Endodermal cell (in vitro differentiated cells): ENCODE measurements around the gene KRT83. TPM values are rescaled to one million over a fixed set of nuclear protein-coding genes. Genes with fewer than 3 reads are reported as not detected.

Experiments used
- DNase-seq: peaks from one replicate; pipeline ENCODE4 v3.0.0-alpha.2; 2017
- H3K27ac ChIP-seq: 2 replicates; pipeline ENCODE4 v1.5.1; 2013; ENCODE audit warnings: mild to moderate bottlenecking, low read depth, low read length, moderate library complexity
- H3K27me3 ChIP-seq: 2 replicates; pipeline ENCODE4 v1.6.1; 2013; ENCODE audit warnings: mild to moderate bottlenecking, low read length, moderate library complexity; ENCODE audit not compliant: insufficient read depth, control insufficient read depth, poor library complexity, severe bottlenecking
- H3K36me3 ChIP-seq: 2 replicates; pipeline ENCODE4 v1.7.0; 2013; ENCODE audit warnings: mild to moderate bottlenecking, low read length, moderate library complexity; ENCODE audit not compliant: control insufficient read depth, insufficient read depth
- H3K4me1 ChIP-seq: one replicate; pipeline ENCODE4 v1.7.0; 2013; ENCODE audit warnings: low read length; ENCODE audit not compliant: control insufficient read depth, insufficient read depth
- H3K4me3 ChIP-seq: 2 replicates; pipeline ENCODE4 v1.5.1; 2013; ENCODE audit warnings: mild to moderate bottlenecking, low read length, moderate library complexity
- H3K9ac ChIP-seq: 2 replicates; pipeline ENCODE4 v1.6.1; 2013; ENCODE audit warnings: mild to moderate bottlenecking, low read length, moderate library complexity; ENCODE audit not compliant: poor library complexity, severe bottlenecking; ENCODE audit errors: extremely low read depth
- H3K9me3 ChIP-seq: 2 replicates; pipeline ENCODE4 v1.6.1; 2013; ENCODE audit warnings: mild to moderate bottlenecking, low read length, moderate library complexity; ENCODE audit not compliant: control insufficient read depth
- H3K27ac Mint-ChIP-seq: 2 replicates; pipeline ENCODE4 v1.8.0; 2020; ENCODE audit warnings: mixed read lengths
- H3K27me3 Mint-ChIP-seq: 2 replicates; pipeline ENCODE4 v1.8.0; 2021; ENCODE audit warnings: mild to moderate bottlenecking, mixed read lengths; ENCODE audit not compliant: insufficient read depth
- H3K36me3 Mint-ChIP-seq: 2 replicates; pipeline ENCODE4 v1.8.0; 2020; ENCODE audit warnings: low read depth, mixed read lengths
- H3K4me1 Mint-ChIP-seq: 2 replicates; pipeline ENCODE4 v1.8.0; 2020; ENCODE audit warnings: mixed read lengths
- H3K4me3 Mint-ChIP-seq: 2 replicates; pipeline ENCODE4 v1.8.0; 2020; ENCODE audit warnings: mild to moderate bottlenecking, moderate library complexity, mixed read lengths
- H3K9me3 Mint-ChIP-seq: 2 replicates; pipeline ENCODE4 v1.8.0; 2020; ENCODE audit warnings: mild to moderate bottlenecking, mixed read lengths
- WGBS, 2 experiments: methylation state at CpG; one replicate each; pipeline versions ENCODE4 v1.1.5 to v1.1.7; 2013; ENCODE audit warnings: missing lambda C conversion rate in 2 of 2, mixed read lengths in 1 of 2; ENCODE audit not compliant: insufficient coverage in 1 of 2, insufficient read length in 1 of 2; 5-methylcytosine and 5-hydroxymethylcytosine counted together
- total RNA-seq, 2 donors: library from RNA; stranded (reverse); fragmentation: NEBNext Ultra II Directional in 1 of 2; extraction: Animal tissue kit (Norgen Biotek cat#: 25700) in 1 of 2; gene quantifications; 2 replicates in 1 of 2; 3 replicates in 1 of 2; pipeline ENCODE4 v1.2.1, GENCODE V29; 2021
- TF ChIP-seq, protein P1 (sequence below): fragments of 200-600 bp; sonication (generic); conservative IDR thresholded peaks from 2 replicates; pipeline ENCODE4 v1.5.0; 2021; ENCODE audit warnings: antibody characterized with exemption, mild to moderate bottlenecking

KRT83 gene
- total RNA-seq, 2 donors from 2014 or later: not detected

DNA sequence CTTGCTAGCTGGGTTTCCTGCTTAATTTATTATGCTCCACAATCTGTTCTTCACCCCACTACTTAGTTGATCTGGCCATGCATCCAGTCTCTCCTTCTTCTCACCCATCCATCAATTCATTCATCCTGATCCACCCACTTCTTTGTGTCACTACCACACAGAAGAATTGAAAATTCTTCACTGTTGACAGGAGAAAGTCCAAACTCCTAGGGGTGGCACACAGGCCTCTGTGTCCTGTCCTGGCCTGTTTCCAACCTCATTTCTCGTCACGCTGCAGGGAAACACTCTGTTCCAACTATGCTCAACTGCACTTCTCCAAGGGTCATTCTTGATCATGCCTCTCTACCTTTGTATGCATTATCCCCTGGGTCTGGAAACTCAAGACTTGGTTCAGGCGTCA is 10.6 kb upstream of the KRT83 start:
- no peaks in the 10 kb centered on the region for H3K4me1 ChIP-seq
- H3K36me3 ChIP-seq: no peaks in the 10 kb centered on the region
- peaks cover 7% of the 10 kb centered on the region for H3K4me1 Mint-ChIP-seq
- no peak for DNase-seq
- no peak overlapping the region for H3K9ac ChIP-seq
- H3K27ac Mint-ChIP-seq: no peak overlapping the region
- H3K36me3 Mint-ChIP-seq: no peaks in the 10 kb centered on the region
- H3K27me3 Mint-ChIP-seq: peaks cover 5% of the 10 kb centered on the region
- no peak overlapping the region for H3K4me3 ChIP-seq
- H3K27me3 ChIP-seq: no peaks in the 10 kb centered on the region
- H3K9me3 Mint-ChIP-seq: no peaks in the 10 kb centered on the region
- no peak overlapping the region for H3K4me3 Mint-ChIP-seq
- no peaks in the 10 kb centered on the region for H3K9me3 ChIP-seq
- TF ChIP-seq, protein P1, sequence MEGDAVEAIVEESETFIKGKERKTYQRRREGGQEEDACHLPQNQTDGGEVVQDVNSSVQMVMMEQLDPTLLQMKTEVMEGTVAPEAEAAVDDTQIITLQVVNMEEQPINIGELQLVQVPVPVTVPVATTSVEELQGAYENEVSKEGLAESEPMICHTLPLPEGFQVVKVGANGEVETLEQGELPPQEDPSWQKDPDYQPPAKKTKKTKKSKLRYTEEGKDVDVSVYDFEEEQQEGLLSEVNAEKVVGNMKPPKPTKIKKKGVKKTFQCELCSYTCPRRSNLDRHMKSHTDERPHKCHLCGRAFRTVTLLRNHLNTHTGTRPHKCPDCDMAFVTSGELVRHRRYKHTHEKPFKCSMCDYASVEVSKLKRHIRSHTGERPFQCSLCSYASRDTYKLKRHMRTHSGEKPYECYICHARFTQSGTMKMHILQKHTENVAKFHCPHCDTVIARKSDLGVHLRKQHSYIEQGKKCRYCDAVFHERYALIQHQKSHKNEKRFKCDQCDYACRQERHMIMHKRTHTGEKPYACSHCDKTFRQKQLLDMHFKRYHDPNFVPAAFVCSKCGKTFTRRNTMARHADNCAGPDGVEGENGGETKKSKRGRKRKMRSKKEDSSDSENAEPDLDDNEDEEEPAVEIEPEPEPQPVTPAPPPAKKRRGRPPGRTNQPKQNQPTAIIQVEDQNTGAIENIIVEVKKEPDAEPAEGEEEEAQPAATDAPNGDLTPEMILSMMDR: no peak
- 90% methylated on average over 3 of the region's 3 CpGs for WGBS, 2 experiments
- no peak overlapping the region for H3K27ac ChIP-seq

DNA sequence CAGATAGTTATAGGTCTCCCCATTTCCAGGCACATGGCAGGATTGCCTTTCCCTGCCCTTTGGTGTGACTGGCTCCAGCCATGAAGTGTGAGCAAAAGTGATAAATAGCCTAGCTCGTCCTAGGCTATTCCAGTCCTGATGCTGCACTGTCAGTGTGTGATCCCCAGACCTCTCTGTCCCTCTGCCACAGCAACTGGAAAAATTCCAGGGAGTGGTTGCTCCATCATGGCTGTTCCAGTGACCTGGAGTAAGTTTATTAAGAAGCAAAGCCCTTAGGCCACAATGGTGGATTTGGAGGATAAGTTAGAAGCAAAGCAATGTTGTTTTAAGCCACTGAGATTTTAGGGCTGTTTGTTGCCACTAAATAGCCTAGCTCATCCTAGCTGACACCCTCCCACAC is 9.8 kb upstream of the KRT83 start:
- no peak for DNase-seq
- peaks cover 7% of the 10 kb centered on the region for H3K4me1 Mint-ChIP-seq
- WGBS, 2 experiments: 78 to 94% methylated on average over 1 of the region's 1 CpG

DNA sequence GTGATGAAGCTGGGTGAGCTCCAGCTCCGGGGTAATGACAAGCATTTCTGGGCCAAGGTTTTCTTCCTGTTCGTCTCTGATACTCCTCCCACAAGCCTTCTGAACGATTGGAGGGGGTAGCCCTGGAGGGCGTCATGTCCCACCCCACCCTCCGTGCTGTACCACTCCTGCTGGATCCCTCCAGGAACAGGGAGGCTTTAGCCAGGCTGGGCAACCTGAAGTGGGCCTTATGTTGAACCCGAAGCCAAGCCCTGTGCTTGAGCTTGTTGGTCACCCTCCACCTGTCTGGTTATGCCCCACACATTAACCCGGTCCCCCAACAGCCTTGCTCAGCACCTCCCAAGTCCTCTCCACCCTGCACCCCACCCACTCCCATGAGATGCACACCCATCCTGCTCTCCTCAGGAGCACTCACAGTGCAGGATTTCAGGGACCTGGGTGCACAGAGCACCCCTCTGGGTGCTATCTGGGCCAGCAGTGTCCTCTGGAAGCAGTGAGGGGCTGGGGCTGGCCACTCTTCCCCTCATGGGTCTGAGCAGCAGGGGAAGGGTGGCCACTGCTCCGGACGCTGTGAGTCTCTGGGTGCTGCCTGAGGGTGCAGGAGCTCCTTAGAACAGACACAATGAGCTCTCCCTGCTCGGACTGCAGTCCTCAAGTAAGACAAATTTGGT is 6.8 kb upstream of the KRT83 start:
- Mint-ChIP-seq H3K27ac (no peak overlapping the region), H3K27me3 (peaks cover 5% of the 10 kb centered on the region), H3K4me3 (no peak overlapping the region), H3K36me3 (no peaks in the 10 kb centered on the region), H3K9me3 (no peaks in the 10 kb centered on the region), H3K4me1 (no peaks in the 10 kb centered on the region)
- no peak overlapping the region for H3K27ac ChIP-seq
- H3K9ac ChIP-seq: no peak overlapping the region
- no peak overlapping the region for H3K4me3 ChIP-seq
- 78 to 81% methylated on average over 8 to 10 of the region's 10 CpGs for WGBS, 2 experiments
- no peaks in the 10 kb centered on the region for H3K4me1 ChIP-seq
- H3K27me3 ChIP-seq: peaks cover 9% of the 10 kb centered on the region
- no peaks in the 10 kb centered on the region for H3K36me3 ChIP-seq
- TF ChIP-seq, protein P1: no peak
- H3K9me3 ChIP-seq: no peaks in the 10 kb centered on the region
- no peak for DNase-seq

More for the DNA sequence above, 9.8 kb upstream of the KRT83 start:
- H3K4me1 ChIP-seq: no peaks in the 10 kb centered on the region
- H3K27me3 Mint-ChIP-seq: peaks cover 3% of the 10 kb centered on the region
- H3K9ac ChIP-seq: no peak overlapping the region
- TF ChIP-seq, protein P1: no peak
- H3K27ac Mint-ChIP-seq: no peak overlapping the region
- no peak overlapping the region for H3K27ac ChIP-seq
- H3K4me3 Mint-ChIP-seq: no peak overlapping the region
- no peaks in the 10 kb centered on the region for H3K9me3 Mint-ChIP-seq
- H3K9me3 ChIP-seq: no peaks in the 10 kb centered on the region
- H3K36me3 ChIP-seq: no peaks in the 10 kb centered on the region
- no peaks in the 10 kb centered on the region for H3K27me3 ChIP-seq
- H3K4me3 ChIP-seq: no peak overlapping the region
- H3K36me3 Mint-ChIP-seq: no peaks in the 10 kb centered on the region
